H1 (cell line): Measurements from ENCODE around the gene MBD5. TPM values are rescaled to one million over a fixed set of nuclear protein-coding genes. Genes with fewer than 3 reads are reported as not detected.

Source experiments
- CTCF ChIA-PET: fragments of 300-600 bp; sonication (Branson Sonifier 250); formaldehyde crosslinking; loops from one replicate; lab custom pipeline; 2021; ENCODE audit not compliant: partially characterized antibody; lab: Charles Lee
- POLR2A ChIA-PET: fragments of 300-600 bp; sonication (Branson Sonifier 250); formaldehyde crosslinking; loops from one replicate; lab custom pipeline; 2021; ENCODE audit warnings: inconsistent platforms; ENCODE audit not compliant: partially characterized antibody; lab: Charles Lee
- DNase-seq, 2 experiments: peaks; one replicate each; pipeline versions ENCODE4 v3.0.0 to v3.0.0-alpha.2; 2010 to 2022; ENCODE audit warnings: low spot score in 2 of 2, low read depth in 1 of 2, mixed read lengths in 1 of 2
- FAIRE-seq: peaks from 2 replicates; lab custom pipeline; 2011; peaks lifted over from hg19 to GRCh38; lab: Jason Lieb, UNC
- H2AFZ ChIP-seq: 2 replicates; pipeline ENCODE4 v1.8.1; 2012; ENCODE audit warnings: low read length, inconsistent platforms
- H2AK5ac ChIP-seq: 2 replicates; pipeline ENCODE4 v1.6.1; 2013; ENCODE audit warnings: low read depth, low read length
- H2BK120ac ChIP-seq: replicated peaks from 2 replicates; pipeline ENCODE3; 2013; ENCODE audit warnings: low read depth, low read length, inconsistent platforms
- H2BK12ac ChIP-seq: 2 replicates; pipeline ENCODE4 v1.6.1; 2013; ENCODE audit warnings: low read depth, low read length
- H2BK15ac ChIP-seq: 2 replicates; pipeline ENCODE4 v1.6.1; 2013; ENCODE audit warnings: low read length
- H2BK20ac ChIP-seq: 2 replicates; pipeline ENCODE4 v1.6.1; 2013; ENCODE audit warnings: low read length
- H2BK5ac ChIP-seq: 2 replicates; pipeline ENCODE4 v1.6.1; 2013; ENCODE audit warnings: low read depth, low read length
- H3K14ac ChIP-seq: 2 replicates; pipeline ENCODE4 v1.6.1; 2013; ENCODE audit warnings: inconsistent platforms; ENCODE audit not compliant: insufficient read length
- H3K18ac ChIP-seq: 2 replicates; pipeline ENCODE4 v1.6.1; 2013; ENCODE audit warnings: low read length; ENCODE audit errors: extremely low read depth
- H3K23ac ChIP-seq: 2 replicates; pipeline ENCODE4 v1.6.1; 2013; ENCODE audit warnings: inconsistent platforms; ENCODE audit not compliant: insufficient read length
- H3K23me2 ChIP-seq: 2 replicates; pipeline ENCODE4 v1.6.1; 2013; ENCODE audit warnings: low read depth, low read length
- H3K27ac ChIP-seq: 2 replicates; pipeline ENCODE4 v1.6.1; 2011; ENCODE audit warnings: low read depth, low read length, inconsistent platforms
- H3K27me3 ChIP-seq, 4 experiments: replicated peaks in 1 of 4; 1 replicate in 1 of 4; 2 replicates in 3 of 4; pipeline versions ENCODE4 v1.6.1 to v1.8.1; 2011 to 2013; ENCODE audit warnings: low read length in 3 of 4, mild to moderate bottlenecking in 3 of 4, inconsistent platforms in 2 of 4, mixed read lengths in 2 of 4, moderate library complexity in 1 of 4; ENCODE audit not compliant: control insufficient read depth in 3 of 4, insufficient read depth in 3 of 4; ENCODE audit errors: extremely low read depth in 1 of 4
- H3K36me3 ChIP-seq, 4 experiments: 2 replicates each; pipeline versions ENCODE4 v1.6.1 to v1.8.1; 2011 to 2013; ENCODE audit warnings: mild to moderate bottlenecking in 4 of 4, low read length in 3 of 4, moderate library complexity in 2 of 4, control low read depth in 1 of 4, inconsistent platforms in 1 of 4; ENCODE audit not compliant: insufficient read depth in 4 of 4, control insufficient read depth in 2 of 4
- H3K4ac ChIP-seq: replicated peaks from 2 replicates; pipeline ENCODE3; 2013; ENCODE audit warnings: low read length, low read depth, mixed read lengths, inconsistent platforms; ENCODE audit not compliant: insufficient read length
- H3K4me1 ChIP-seq, 4 experiments: replicated peaks in 1 of 4; 1 replicate in 1 of 4; 2 replicates in 3 of 4; pipeline versions ENCODE4 v1.6.1 to v1.8.1; 2011 to 2013; ENCODE audit warnings: low read length in 3 of 4, inconsistent platforms in 2 of 4, mixed read lengths in 1 of 4; ENCODE audit not compliant: insufficient read depth in 4 of 4, control insufficient read depth in 3 of 4
- H3K4me2 ChIP-seq, 2 experiments: 2 replicates each; pipeline versions ENCODE4 v1.6.1 to v1.8.1; 2011 to 2013; ENCODE audit warnings: low read depth in 2 of 2, low read length in 2 of 2, control low read depth in 1 of 2, inconsistent platforms in 1 of 2, mild to moderate bottlenecking in 1 of 2; ENCODE audit not compliant: insufficient read depth in 1 of 2
- H3K4me3 ChIP-seq, 4 experiments: fragments of 200-600, 300-600 bp in 1 of 4; sonication (generic), shearing (Covaris generic), sonication (Bioruptor Twin) in 1 of 4; 2 replicates each; pipeline versions ENCODE4 v1.5.1 to v1.8.1; 2011 to 2016; ENCODE audit warnings: low read length in 4 of 4, low read depth in 3 of 4, control low read depth in 2 of 4, inconsistent platforms in 2 of 4, mild to moderate bottlenecking in 2 of 4, mixed read lengths in 1 of 4, moderate library complexity in 1 of 4; ENCODE audit not compliant: insufficient read depth in 2 of 4; ENCODE audit errors: extremely low read depth in 1 of 4
- H3K56ac ChIP-seq: replicated peaks from 2 replicates; pipeline ENCODE3; 2013; ENCODE audit warnings: low read depth, mild to moderate bottlenecking, mixed read lengths, low read length, inconsistent platforms; ENCODE audit not compliant: insufficient read length
- H3K79me1 ChIP-seq: 2 replicates; pipeline ENCODE4 v1.6.1; 2013; ENCODE audit warnings: low read depth, low read length, control low read depth
- H3K79me2 ChIP-seq, 2 experiments: 2 replicates each; pipeline versions ENCODE4 v1.6.1 to v1.8.1; 2012 to 2013; ENCODE audit warnings: low read length in 2 of 2, mild to moderate bottlenecking in 2 of 2, inconsistent platforms in 1 of 2; ENCODE audit not compliant: insufficient read depth in 2 of 2, control insufficient read depth in 1 of 2
- H3K9ac ChIP-seq, 4 experiments: replicated peaks in 1 of 4; 1 replicate in 1 of 4; 2 replicates in 3 of 4; pipeline versions ENCODE4 v1.6.1 to v1.8.1; 2011 to 2013; ENCODE audit warnings: low read depth in 3 of 4, low read length in 3 of 4, control low read depth in 2 of 4, mild to moderate bottlenecking in 2 of 4, moderate library complexity in 2 of 4, inconsistent platforms in 1 of 4; ENCODE audit errors: extremely low read depth in 1 of 4
- H3K9me3 ChIP-seq, 2 experiments: 2 replicates each; pipeline versions ENCODE4 v1.6.1 to v1.8.1; 2012 to 2013; ENCODE audit warnings: mild to moderate bottlenecking in 2 of 2, moderate library complexity in 2 of 2, control low read depth in 1 of 2, inconsistent platforms in 1 of 2, low read depth in 1 of 2, low read length in 1 of 2, mixed read lengths in 1 of 2; ENCODE audit not compliant: insufficient read depth in 2 of 2
- H4K20me1 ChIP-seq, 2 experiments: replicated peaks in 1 of 2; 2 replicates each; pipeline versions ENCODE3 to v1.8.1; 2011 to 2013; ENCODE audit warnings: inconsistent platforms in 2 of 2, low read length in 2 of 2, mild to moderate bottlenecking in 1 of 2; ENCODE audit not compliant: insufficient read depth in 2 of 2, control insufficient read depth in 1 of 2
- H4K5ac ChIP-seq: 2 replicates; pipeline ENCODE4 v1.6.1; 2013; ENCODE audit warnings: low read length, low read depth, mixed read lengths, inconsistent platforms; ENCODE audit not compliant: insufficient read length
- H4K8ac ChIP-seq: 2 replicates; pipeline ENCODE4 v1.8.0; 2013; ENCODE audit warnings: mild to moderate bottlenecking, moderate library complexity, low read length, inconsistent platforms; ENCODE audit not compliant: insufficient read depth; ENCODE audit errors: extremely low read depth
- H4K91ac ChIP-seq: replicated peaks from 2 replicates; pipeline ENCODE3; 2013; ENCODE audit warnings: low read length, mixed read lengths, inconsistent platforms; ENCODE audit not compliant: insufficient read length
- ASH2L ChIP-seq: fragments of 200-600, 300-600 bp; sonication (generic); IDR thresholded peaks from one replicate; pipeline ENCODE4 v1.7.1; 2017; ENCODE audit warnings: low read length
- BACH1 ChIP-seq: IDR thresholded peaks from 2 replicates; pipeline ENCODE4 v1.6.1; 2012; ENCODE audit warnings: low read length, improper control_type of control experiment
- BRCA1 ChIP-seq: IDR thresholded peaks from 2 replicates; pipeline ENCODE4 v1.6.1; 2012; ENCODE audit warnings: low read depth, low read length, improper control_type of control experiment
- EGR1 ChIP-seq: IDR thresholded peaks from 2 replicates; pipeline ENCODE4 v1.6.1; 2011; ENCODE audit warnings: low read depth, low read length, borderline replicate concordance
- KDM1A ChIP-seq: fragments of 200-600, 300-600 bp; sonication (generic); IDR thresholded peaks from 2 replicates; pipeline ENCODE4 v1.7.1; 2016; ENCODE audit warnings: mild to moderate bottlenecking, low read length, borderline replicate concordance
- KDM5A ChIP-seq: fragments of 200-600 bp; IDR thresholded peaks from 2 replicates; pipeline ENCODE4 v1.7.1; 2012; ENCODE audit warnings: mild to moderate bottlenecking, low read length, inconsistent platforms, mixed read lengths
- POLR2A ChIP-seq, 2 experiments: IDR thresholded peaks; 1 replicate in 1 of 2; 2 replicates in 1 of 2; pipeline ENCODE4 v1.6.1; 2011; ENCODE audit warnings: low read depth in 2 of 2, low read length in 2 of 2, mild to moderate bottlenecking in 2 of 2; ENCODE audit errors: control extremely low read depth in 1 of 2
- RBBP5 ChIP-seq: IDR thresholded peaks from 2 replicates; pipeline ENCODE4 v1.7.1; 2012; ENCODE audit warnings: low read depth, mild to moderate bottlenecking, inconsistent platforms, low read length, moderate library complexity, borderline replicate concordance
- SAP30 ChIP-seq: fragments of 300-600 bp; sonication (generic); IDR thresholded peaks from 2 replicates; pipeline ENCODE4 v1.7.1; 2012; ENCODE audit warnings: low read length, moderate library complexity, mild to moderate bottlenecking, inconsistent platforms; ENCODE audit not compliant: insufficient read depth, insufficient replicate concordance
- SIRT6 ChIP-seq: IDR thresholded peaks from one replicate; pipeline ENCODE4 v1.7.1; 2012; ENCODE audit warnings: low read length, inconsistent platforms
- TAF1 ChIP-seq: IDR thresholded peaks from 2 replicates; pipeline ENCODE4 v1.6.1; 2011; ENCODE audit warnings: mild to moderate bottlenecking, low read depth, low read length
- WGBS, 2 experiments: shearing (Covaris generic) in 1 of 2; methylation state at CpG; one replicate each; pipeline versions ENCODE4 v1.1.6 to v1.1.7; 2013 to 2015; ENCODE audit warnings: low lambda C conversion rate in 2 of 2, mixed read lengths in 2 of 2, inconsistent platforms in 1 of 2, low coverage in 1 of 2, missing lambda C conversion rate in 1 of 2; ENCODE audit not compliant: insufficient replicate concordance in 2 of 2, insufficient coverage in 1 of 2, insufficient read length in 1 of 2; ENCODE audit errors: extremely low coverage in 1 of 2, missing lambda C conversion rate in 1 of 2; 5-methylcytosine and 5-hydroxymethylcytosine counted together
- polyA plus RNA-seq, 7 experiments: library from polyadenylated mRNA; depleted of rRNA in 3 of 7; stranded (reverse) in 5 of 7; unstranded in 2 of 7; fragments of >200 nt in 5 of 7; fragments of 200-250 nt in 2 of 7; gene quantifications; 1 replicate in 5 of 7; 2 replicates in 1 of 7; 4 replicates in 1 of 7; pipeline versions ENCODE4 v1.2.1 to v1.2.3, GENCODE V29; 2011 to 2013; ENCODE audit warnings: missing spikeins in 2 of 7, mixed read lengths in 2 of 7
- total RNA-seq: library from RNA; stranded (reverse); fragmentation: NEBNext Ultra II Directional; extraction: Animal tissue kit (Norgen Biotek cat#: 25700); gene quantifications from 2 replicates; pipeline ENCODE4 v1.2.1, GENCODE V29; 2021
- TF ChIP-seq, protein P1 (sequence below): IDR thresholded peaks from 2 replicates; pipeline ENCODE4 v1.6.1; 2011; ENCODE audit warnings: low read depth, mild to moderate bottlenecking, low read length; ENCODE audit not compliant: insufficient read depth
- TF ChIP-seq, protein P2 (sequence below): IDR thresholded peaks from 2 replicates; pipeline ENCODE4 v1.6.1; 2012; ENCODE audit warnings: inconsistent platforms

Gene MBD5
- total and polyA plus RNA-seq, 2 of the 8 experiments (the other 6 are each of a cell fraction or from before 2014, with no cell fraction given): 9.7 to 29.4 TPM

- no peak overlapping the region for H3K23ac ChIP-seq
- H3K79me1 ChIP-seq: no peaks in the 10 kb centered on the region
- POLR2A ChIA-PET: no interaction called here
- no peak overlapping the region for H2BK15ac ChIP-seq
- H3K4ac ChIP-seq: no peak overlapping the region
- no peaks in the 10 kb centered on the region; the same call in 1 of the 2 replicates for H3K23me2 ChIP-seq
- H3K27ac ChIP-seq: no peak overlapping the region
- H2BK5ac ChIP-seq: no peak overlapping the region
- no peaks in the 10 kb centered on the region for H3K4me1 ChIP-seq
- H3K4me3 ChIP-seq: no peak overlapping the region
- H3K9me3 ChIP-seq: no peaks in the 10 kb centered on the region
- no peak overlapping the region for H2AK5ac ChIP-seq
- no peak overlapping the region for H3K9ac ChIP-seq
- H3K56ac ChIP-seq: no peak overlapping the region
- H3K4me2 ChIP-seq: no peak overlapping the region
- H4K5ac ChIP-seq: no peak overlapping the region
- H3K18ac ChIP-seq: no peak overlapping the region
- no peaks in the 10 kb centered on the region for H3K79me2 ChIP-seq
- 96% methylated on average over 4 of the region's 4 CpGs; no CpG with 5 or more reads in 1 of the 2 experiments for WGBS, 2 experiments
- no peaks in the 10 kb centered on the region for H3K27me3 ChIP-seq
- H2BK120ac ChIP-seq: no peak overlapping the region
- no peaks in the 10 kb centered on the region for H3K36me3 ChIP-seq
- CTCF ChIA-PET: interaction anchor here (1.7 to 4.3 kb wide), 2 partner anchors 12 to 21 kb away, joined by 5 to 18 read pairs; no protein-coding TSS in a partner anchor
- no peak overlapping the region for H3K14ac ChIP-seq
- no peak overlapping the region for H4K8ac ChIP-seq
- no peak overlapping the region for H2BK12ac ChIP-seq
- DNase-seq (no peak), FAIRE-seq (no peak)
- H4K20me1 ChIP-seq: no peaks in the 10 kb centered on the region
- no peak overlapping the region for H2BK20ac ChIP-seq
- no peak overlapping the region for H4K91ac ChIP-seq
- no peak overlapping the region for H2AFZ ChIP-seq
- TF ChIP-seq SIRT6 (no peak), SAP30 (no peak), POLR2A (IDR thresholded peaks at IDR 0.05; ENCODE audit: control extremely low read depth in 1 of 2, low read depth in 2 of 2, low read length in 2 of 2) (no peak), KDM1A (no peak), TAF1 (no peak), BACH1 (no peak), ASH2L (no peak), BRCA1 (no peak), EGR1 (no peak), RBBP5 (no peak), KDM5A (no peak)
- TF ChIP-seq, protein P1, sequence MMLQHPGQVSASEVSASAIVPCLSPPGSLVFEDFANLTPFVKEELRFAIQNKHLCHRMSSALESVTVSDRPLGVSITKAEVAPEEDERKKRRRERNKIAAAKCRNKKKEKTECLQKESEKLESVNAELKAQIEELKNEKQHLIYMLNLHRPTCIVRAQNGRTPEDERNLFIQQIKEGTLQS: no peak
- TF ChIP-seq, protein P2, sequence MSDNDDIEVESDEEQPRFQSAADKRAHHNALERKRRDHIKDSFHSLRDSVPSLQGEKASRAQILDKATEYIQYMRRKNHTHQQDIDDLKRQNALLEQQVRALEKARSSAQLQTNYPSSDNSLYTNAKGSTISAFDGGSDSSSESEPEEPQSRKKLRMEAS: no peak
These were observed 509.5 kb downstream of the MBD5 start for GRCh38 chr2:148530350-148530749.
